ENCODE results near the gene RAPGEF4.

The RAPGEF4 gene

DNA sequence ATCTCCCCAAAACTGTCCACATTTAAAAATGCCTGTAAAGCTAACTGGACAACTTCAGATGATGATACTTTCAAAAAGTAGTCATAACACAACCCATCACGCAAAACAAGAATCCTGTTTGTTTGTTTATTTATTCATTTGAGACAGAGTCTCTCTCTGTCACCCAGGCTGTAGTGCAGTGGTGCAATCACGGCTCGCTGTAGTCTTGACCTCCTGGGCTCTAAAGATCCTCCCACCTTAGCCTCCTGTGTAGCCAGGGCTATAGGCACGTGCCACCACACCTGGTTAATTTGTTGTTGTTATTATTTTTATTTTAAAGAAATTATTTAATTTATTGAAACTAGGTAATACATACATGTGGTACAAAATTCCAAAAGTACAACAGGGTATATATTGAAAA, 94.8 kb downstream of the RAPGEF4 start:
- Histone ChIP-seq H3K9ac (ENCODE audit: low read length) (no peak overlapping the region), H3K4me3 (ENCODE audit: low read length) (no peak overlapping the region), H3K4me1 (ENCODE audit: control insufficient read depth, insufficient read depth, low read length) (peaks cover 17% of the 10 kb centered on the region), H3K36me3 (ENCODE audit: control insufficient read depth, insufficient read depth, low read length, severe bottlenecking) (no peaks in the 10 kb centered on the region), H3K27me3 (replicated peaks; ENCODE audit: control insufficient read depth, insufficient read depth, low read length) (no peaks in the 10 kb centered on the region), H3K9me3 (ENCODE audit: control insufficient read depth, low read length) (no peaks in the 10 kb centered on the region)
- DNase-seq (ENCODE audit: low read depth), result no peak

DNA sequence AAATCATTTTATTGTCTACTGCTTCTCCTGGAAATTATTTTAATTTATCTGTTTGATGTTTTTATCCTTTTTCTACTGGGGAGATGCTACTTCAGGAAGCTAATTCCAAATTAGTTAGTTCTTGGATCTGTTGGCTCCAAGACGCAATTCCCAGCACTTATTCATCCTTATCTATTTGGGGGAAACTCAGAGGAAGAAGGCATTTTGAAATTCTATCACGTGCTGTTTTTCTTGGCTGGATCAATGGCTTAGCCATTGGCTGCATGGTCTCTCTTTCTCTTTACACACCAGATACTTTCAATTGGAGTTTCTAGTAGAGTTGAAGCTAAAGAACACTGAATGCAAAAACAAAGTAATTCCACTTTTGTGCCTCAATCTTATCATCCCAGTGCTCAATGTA, 98.3 kb downstream of the RAPGEF4 start:
- H3K4me1 ChIP-seq (ENCODE audit: control insufficient read depth, insufficient read depth, low read length), result peaks cover 17% of the 10 kb centered on the region
- H3K9me3 ChIP-seq (ENCODE audit: control insufficient read depth, low read length), result no peaks in the 10 kb centered on the region
- DNase-seq (ENCODE audit: low read depth), result no peak
- H3K36me3 ChIP-seq (ENCODE audit: control insufficient read depth, insufficient read depth, low read length, severe bottlenecking), result no peaks in the 10 kb centered on the region
- H3K9ac ChIP-seq (ENCODE audit: low read length), result no peak overlapping the region
- H3K4me3 ChIP-seq (ENCODE audit: low read length), result no peak overlapping the region
- no peaks in the 10 kb centered on the region for H3K27me3 ChIP-seq (replicated peaks; ENCODE audit: control insufficient read depth, insufficient read depth, low read length)

DNA sequence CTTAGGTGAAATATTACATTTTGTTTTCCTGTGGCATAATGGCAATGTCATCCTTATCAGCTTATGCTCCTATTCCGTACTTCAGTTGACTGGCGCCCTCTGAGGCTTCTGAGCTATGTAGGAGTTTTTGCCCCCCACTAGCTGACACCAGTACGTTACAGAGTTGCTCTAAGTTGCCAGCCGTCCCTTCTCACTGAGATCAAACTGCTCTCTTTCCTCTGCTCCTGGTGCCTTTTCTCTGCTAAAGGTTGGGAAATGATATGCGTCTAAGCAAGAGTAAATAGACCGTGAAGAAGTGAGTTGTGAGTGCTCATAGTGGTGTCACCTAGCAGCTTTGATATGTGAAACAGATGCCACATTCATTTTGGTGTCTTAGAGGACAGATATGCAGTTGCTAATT, 99.2 kb downstream of the RAPGEF4 start:
- H3K9ac ChIP-seq (ENCODE audit: low read length), result no peak overlapping the region
- no peak for DNase-seq (ENCODE audit: low read depth)
- H3K4me3 ChIP-seq (ENCODE audit: low read length), result no peak overlapping the region
- no peaks in the 10 kb centered on the region for H3K9me3 ChIP-seq (ENCODE audit: control insufficient read depth, low read length)
- peaks cover 17% of the 10 kb centered on the region for H3K4me1 ChIP-seq (ENCODE audit: control insufficient read depth, insufficient read depth, low read length)
- no peaks in the 10 kb centered on the region for H3K36me3 ChIP-seq (ENCODE audit: control insufficient read depth, insufficient read depth, low read length, severe bottlenecking)
- no peaks in the 10 kb centered on the region for H3K27me3 ChIP-seq (replicated peaks; ENCODE audit: control insufficient read depth, insufficient read depth, low read length)

GRCh38 chr2:172836347-172836821, 100.7 kb downstream of the RAPGEF4 start:
- peak; percentile 15 for DNase-seq (ENCODE audit: low read depth)
- Histone ChIP-seq H3K9me3 (ENCODE audit: control insufficient read depth, low read length) (no peaks in the 10 kb centered on the region), H3K36me3 (ENCODE audit: control insufficient read depth, insufficient read depth, low read length, severe bottlenecking) (no peaks in the 10 kb centered on the region), H3K9ac (ENCODE audit: low read length) (no peak overlapping the region), H3K4me1 (ENCODE audit: control insufficient read depth, insufficient read depth, low read length) (peaks cover 11% of the 10 kb centered on the region), H3K4me3 (ENCODE audit: low read length) (no peak overlapping the region), H3K27me3 (replicated peaks; ENCODE audit: control insufficient read depth, insufficient read depth, low read length) (no peaks in the 10 kb centered on the region)

DNA sequence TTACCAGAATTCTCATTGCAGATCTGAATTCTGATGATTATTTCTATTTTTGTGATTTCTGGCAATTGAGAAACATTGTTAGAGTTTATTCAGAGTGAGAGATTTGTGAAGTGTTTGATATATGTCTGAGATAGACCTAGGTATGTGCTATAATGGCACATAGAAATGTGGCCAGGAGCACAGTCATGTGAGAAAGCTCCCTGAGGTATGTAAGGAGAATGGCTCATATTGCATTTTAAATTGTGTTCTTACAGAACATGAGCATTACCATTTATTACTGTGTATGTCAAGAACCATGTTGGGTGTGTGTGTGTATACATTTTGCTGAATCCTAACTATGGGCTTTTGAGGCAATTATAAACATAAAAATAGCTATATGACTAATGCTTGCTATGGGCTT, 101.2 kb downstream of the RAPGEF4 start:
- H3K9ac ChIP-seq (ENCODE audit: low read length), result no peak overlapping the region
- no peaks in the 10 kb centered on the region for H3K36me3 ChIP-seq (ENCODE audit: control insufficient read depth, insufficient read depth, low read length, severe bottlenecking)
- no peak overlapping the region for H3K4me3 ChIP-seq (ENCODE audit: low read length)
- H3K4me1 ChIP-seq (ENCODE audit: control insufficient read depth, insufficient read depth, low read length), result peaks cover 11% of the 10 kb centered on the region
- H3K27me3 ChIP-seq (replicated peaks; ENCODE audit: control insufficient read depth, insufficient read depth, low read length), result no peaks in the 10 kb centered on the region
- DNase-seq (ENCODE audit: low read depth), result no peak
- no peaks in the 10 kb centered on the region for H3K9me3 ChIP-seq (ENCODE audit: control insufficient read depth, low read length)

GRCh38 chr2:172839446-172839845, 103.8 kb downstream of the RAPGEF4 start:
- DNase-seq (ENCODE audit: low read depth), result no peak
- H3K4me3 ChIP-seq (ENCODE audit: low read length), result no peak overlapping the region
- no peaks in the 10 kb centered on the region for H3K4me1 ChIP-seq (ENCODE audit: control insufficient read depth, insufficient read depth, low read length)
- no peaks in the 10 kb centered on the region for H3K9me3 ChIP-seq (ENCODE audit: control insufficient read depth, low read length)
- no peak overlapping the region for H3K9ac ChIP-seq (ENCODE audit: low read length)
- no peaks in the 10 kb centered on the region for H3K36me3 ChIP-seq (ENCODE audit: control insufficient read depth, insufficient read depth, low read length, severe bottlenecking)
- H3K27me3 ChIP-seq (replicated peaks; ENCODE audit: control insufficient read depth, insufficient read depth, low read length), result no peaks in the 10 kb centered on the region

GRCh38 chr2:172842511-172843265, 107.0 kb downstream of the RAPGEF4 start:
- no peaks in the 10 kb centered on the region for H3K36me3 ChIP-seq (ENCODE audit: control insufficient read depth, insufficient read depth, low read length, severe bottlenecking)
- H3K4me3 ChIP-seq (ENCODE audit: low read length), result no peak overlapping the region
- no peaks in the 10 kb centered on the region for H3K27me3 ChIP-seq (replicated peaks; ENCODE audit: control insufficient read depth, insufficient read depth, low read length)
- no peak overlapping the region for H3K9ac ChIP-seq (ENCODE audit: low read length)
- no peak for DNase-seq (ENCODE audit: low read depth)
- H3K4me1 ChIP-seq (ENCODE audit: control insufficient read depth, insufficient read depth, low read length), result peaks cover 8% of the 10 kb centered on the region
- H3K9me3 ChIP-seq (ENCODE audit: control insufficient read depth, low read length), result no peaks in the 10 kb centered on the region

DNA sequence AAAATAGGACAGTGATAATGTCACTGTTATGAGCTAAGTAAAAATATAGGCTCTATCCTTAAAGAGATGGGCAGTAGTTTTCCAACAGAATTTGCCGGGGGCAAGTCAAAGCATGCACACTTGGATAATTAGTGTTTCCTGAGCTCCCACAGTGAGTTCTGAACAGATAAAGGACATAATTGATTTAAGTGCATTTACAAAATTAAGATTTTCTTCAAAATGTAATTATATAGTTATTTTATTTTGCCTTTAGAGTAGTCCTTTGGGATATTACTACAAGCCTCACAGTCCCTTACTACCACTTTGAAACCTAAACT, 107.6 kb downstream of the RAPGEF4 start:
- no peak overlapping the region for H3K9ac ChIP-seq (ENCODE audit: low read length)
- H3K4me3 ChIP-seq (ENCODE audit: low read length), result no peak overlapping the region
- peaks cover 8% of the 10 kb centered on the region for H3K4me1 ChIP-seq (ENCODE audit: control insufficient read depth, insufficient read depth, low read length)
- no peaks in the 10 kb centered on the region for H3K27me3 ChIP-seq (replicated peaks; ENCODE audit: control insufficient read depth, insufficient read depth, low read length)
- no peaks in the 10 kb centered on the region for H3K36me3 ChIP-seq (ENCODE audit: control insufficient read depth, insufficient read depth, low read length, severe bottlenecking)
- DNase-seq (ENCODE audit: low read depth), result no peak
- H3K9me3 ChIP-seq (ENCODE audit: control insufficient read depth, low read length), result no peaks in the 10 kb centered on the region

DNA sequence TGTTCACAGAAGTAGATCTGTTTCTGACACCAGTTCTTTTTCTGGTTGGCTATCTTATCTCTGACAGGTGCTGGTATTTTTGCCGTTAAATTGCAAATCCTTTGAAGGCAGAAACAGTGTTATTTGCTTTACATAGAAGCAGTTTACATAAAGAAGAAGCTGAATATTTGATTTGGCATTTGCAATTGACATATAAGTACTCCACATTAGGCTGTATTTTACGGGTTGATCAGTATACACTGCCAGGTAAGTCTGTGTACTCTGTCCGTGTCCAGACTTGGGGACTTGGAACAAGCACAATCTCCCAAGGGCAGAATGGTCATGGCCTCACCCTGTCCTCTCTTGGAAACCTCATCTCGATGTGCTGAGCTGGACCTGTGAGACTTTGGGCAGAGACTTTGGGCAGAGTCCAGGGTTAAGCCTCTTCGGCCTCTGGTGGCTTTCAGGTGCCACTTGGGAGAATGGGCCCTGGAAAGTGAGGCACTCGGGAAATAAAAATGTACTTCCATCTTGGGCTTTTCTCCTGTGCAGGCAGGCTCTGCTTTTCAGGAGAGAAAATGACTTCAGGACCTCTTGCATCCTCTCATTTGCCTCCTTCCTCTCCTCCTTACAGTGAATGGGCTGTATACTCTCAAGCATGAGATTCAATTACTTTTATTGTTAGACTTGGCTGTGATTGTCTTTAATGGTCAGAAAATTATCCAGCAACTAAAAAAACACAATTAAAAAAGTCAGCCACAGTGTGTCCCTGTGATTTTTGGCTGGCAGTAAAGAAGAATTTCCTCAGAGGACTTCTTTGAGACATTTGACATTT, 108.5 kb downstream of the RAPGEF4 start:
- DNase-seq (ENCODE audit: low read depth), result no peak
- no peaks in the 10 kb centered on the region for H3K9me3 ChIP-seq (ENCODE audit: control insufficient read depth, low read length)
- H3K27me3 ChIP-seq (replicated peaks; ENCODE audit: control insufficient read depth, insufficient read depth, low read length), result no peaks in the 10 kb centered on the region
- H3K9ac ChIP-seq (ENCODE audit: low read length), result no peak overlapping the region
- no peak overlapping the region for H3K4me3 ChIP-seq (ENCODE audit: low read length)
- peaks cover 8% of the 10 kb centered on the region for H3K4me1 ChIP-seq (ENCODE audit: control insufficient read depth, insufficient read depth, low read length)
- H3K36me3 ChIP-seq (ENCODE audit: control insufficient read depth, insufficient read depth, low read length, severe bottlenecking), result no peaks in the 10 kb centered on the region

DNA sequence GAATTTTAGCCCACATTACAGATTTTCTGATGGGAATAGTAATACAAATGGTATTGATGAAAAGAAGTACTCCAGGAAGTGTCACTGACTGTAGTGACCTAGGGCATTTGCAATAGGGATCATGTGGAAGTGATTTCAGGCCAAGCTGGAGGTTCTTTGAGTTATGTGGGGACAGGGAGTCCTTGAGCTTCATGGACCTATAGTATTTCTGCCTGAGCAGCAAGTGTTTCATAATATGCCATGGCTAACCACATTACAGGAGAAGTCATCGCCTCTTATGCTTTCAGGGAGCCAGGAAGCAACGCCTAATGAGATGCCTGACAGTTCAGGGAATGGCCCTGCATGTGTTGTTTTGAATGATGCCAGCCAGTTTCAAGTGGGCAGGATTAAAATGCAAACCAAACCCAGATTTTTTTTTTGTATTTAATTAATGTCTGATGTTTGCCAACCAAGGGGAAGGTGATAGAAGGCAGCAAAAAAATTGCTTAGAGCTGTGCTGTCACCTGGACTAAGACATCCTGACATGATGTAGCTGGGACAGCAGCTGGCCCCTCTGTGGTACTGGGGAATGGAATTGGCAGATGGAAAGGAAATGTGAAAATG, 109.5 kb downstream of the RAPGEF4 start:
- no peaks in the 10 kb centered on the region for H3K27me3 ChIP-seq (replicated peaks; ENCODE audit: control insufficient read depth, insufficient read depth, low read length)
- no peaks in the 10 kb centered on the region for H3K9me3 ChIP-seq (ENCODE audit: control insufficient read depth, low read length)
- H3K36me3 ChIP-seq (ENCODE audit: control insufficient read depth, insufficient read depth, low read length, severe bottlenecking), result no peaks in the 10 kb centered on the region
- no peak overlapping the region for H3K4me3 ChIP-seq (ENCODE audit: low read length)
- DNase-seq (ENCODE audit: low read depth), result no peak
- H3K4me1 ChIP-seq (ENCODE audit: control insufficient read depth, insufficient read depth, low read length), result peaks cover 8% of the 10 kb centered on the region
- no peak overlapping the region for H3K9ac ChIP-seq (ENCODE audit: low read length)

DNA sequence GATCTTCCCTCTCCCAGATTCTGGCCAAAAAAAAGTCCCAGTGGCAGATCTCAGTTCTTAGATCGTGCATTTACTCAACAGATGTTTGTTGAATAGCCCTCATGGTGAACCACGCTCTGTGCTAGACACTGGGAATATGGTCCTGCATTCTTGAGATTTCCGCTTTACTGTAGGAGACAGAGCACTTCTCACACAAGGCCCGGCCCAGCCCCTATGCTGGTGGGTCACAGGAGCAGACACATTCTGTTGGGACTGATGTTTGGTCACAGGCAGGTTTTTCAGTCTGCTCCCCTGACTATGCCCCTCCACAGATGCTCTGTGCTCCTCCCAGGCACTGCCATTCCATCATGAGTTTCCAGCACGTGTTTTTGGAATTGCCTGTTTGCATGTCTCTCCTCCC, 110.9 kb downstream of the RAPGEF4 start:
- Histone ChIP-seq H3K27me3 (replicated peaks; ENCODE audit: control insufficient read depth, insufficient read depth, low read length) (no peaks in the 10 kb centered on the region), H3K36me3 (ENCODE audit: control insufficient read depth, insufficient read depth, low read length, severe bottlenecking) (no peaks in the 10 kb centered on the region), H3K4me1 (ENCODE audit: control insufficient read depth, insufficient read depth, low read length) (peaks cover 8% of the 10 kb centered on the region), H3K9ac (ENCODE audit: low read length) (no peak overlapping the region), H3K9me3 (ENCODE audit: control insufficient read depth, low read length) (peaks cover 3% of the 10 kb centered on the region), H3K4me3 (ENCODE audit: low read length) (no peak overlapping the region)
- no peak for DNase-seq (ENCODE audit: low read depth)
